ENCODE results near the gene ATRNL1.

ATRNL1 gene

DNA sequence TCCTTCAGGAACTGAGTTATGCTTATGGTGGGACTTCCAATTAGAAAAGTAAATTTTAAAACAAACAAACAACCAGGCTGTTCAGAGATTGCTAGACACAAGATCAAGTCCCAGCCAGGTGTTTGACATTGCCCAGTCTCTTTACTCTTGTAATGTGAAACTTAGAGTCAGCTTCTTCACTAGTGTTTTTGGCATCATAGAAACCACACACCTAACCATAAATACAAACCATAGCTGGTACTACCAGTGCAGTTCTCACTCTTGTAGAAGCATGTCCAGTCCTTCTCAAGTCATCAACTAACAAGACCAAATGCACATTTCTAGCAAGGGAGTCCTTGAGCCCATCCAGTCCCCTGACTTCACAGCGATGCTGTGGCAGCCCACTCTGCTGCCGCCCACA, 839.9 kb downstream of the ATRNL1 start:
- TF ChIP-seq, protein P1, sequence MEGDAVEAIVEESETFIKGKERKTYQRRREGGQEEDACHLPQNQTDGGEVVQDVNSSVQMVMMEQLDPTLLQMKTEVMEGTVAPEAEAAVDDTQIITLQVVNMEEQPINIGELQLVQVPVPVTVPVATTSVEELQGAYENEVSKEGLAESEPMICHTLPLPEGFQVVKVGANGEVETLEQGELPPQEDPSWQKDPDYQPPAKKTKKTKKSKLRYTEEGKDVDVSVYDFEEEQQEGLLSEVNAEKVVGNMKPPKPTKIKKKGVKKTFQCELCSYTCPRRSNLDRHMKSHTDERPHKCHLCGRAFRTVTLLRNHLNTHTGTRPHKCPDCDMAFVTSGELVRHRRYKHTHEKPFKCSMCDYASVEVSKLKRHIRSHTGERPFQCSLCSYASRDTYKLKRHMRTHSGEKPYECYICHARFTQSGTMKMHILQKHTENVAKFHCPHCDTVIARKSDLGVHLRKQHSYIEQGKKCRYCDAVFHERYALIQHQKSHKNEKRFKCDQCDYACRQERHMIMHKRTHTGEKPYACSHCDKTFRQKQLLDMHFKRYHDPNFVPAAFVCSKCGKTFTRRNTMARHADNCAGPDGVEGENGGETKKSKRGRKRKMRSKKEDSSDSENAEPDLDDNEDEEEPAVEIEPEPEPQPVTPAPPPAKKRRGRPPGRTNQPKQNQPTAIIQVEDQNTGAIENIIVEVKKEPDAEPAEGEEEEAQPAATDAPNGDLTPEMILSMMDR (IDR thresholded peaks at IDR 0.05), result no peak

DNA sequence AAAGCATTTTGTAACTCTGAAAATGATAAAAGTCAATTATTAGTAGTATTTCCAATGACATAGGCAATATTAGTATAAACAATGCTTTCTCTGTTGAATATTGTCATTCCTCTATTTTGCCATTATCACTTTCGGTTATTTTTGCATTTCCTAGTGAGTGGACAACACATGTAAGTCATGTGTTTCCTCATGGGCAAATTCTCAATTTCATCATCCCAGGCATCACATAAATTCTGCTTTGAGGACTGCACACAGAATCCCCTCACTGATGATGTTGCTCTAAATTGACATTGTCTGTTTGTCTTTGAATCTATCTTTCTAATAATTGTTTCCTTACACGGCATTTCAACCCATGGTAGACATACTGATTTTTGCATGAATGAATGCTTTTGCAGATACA, 842.6 kb downstream of the ATRNL1 start:
- TF ChIP-seq, protein P1 (IDR thresholded peaks at IDR 0.05), result no peak

DNA sequence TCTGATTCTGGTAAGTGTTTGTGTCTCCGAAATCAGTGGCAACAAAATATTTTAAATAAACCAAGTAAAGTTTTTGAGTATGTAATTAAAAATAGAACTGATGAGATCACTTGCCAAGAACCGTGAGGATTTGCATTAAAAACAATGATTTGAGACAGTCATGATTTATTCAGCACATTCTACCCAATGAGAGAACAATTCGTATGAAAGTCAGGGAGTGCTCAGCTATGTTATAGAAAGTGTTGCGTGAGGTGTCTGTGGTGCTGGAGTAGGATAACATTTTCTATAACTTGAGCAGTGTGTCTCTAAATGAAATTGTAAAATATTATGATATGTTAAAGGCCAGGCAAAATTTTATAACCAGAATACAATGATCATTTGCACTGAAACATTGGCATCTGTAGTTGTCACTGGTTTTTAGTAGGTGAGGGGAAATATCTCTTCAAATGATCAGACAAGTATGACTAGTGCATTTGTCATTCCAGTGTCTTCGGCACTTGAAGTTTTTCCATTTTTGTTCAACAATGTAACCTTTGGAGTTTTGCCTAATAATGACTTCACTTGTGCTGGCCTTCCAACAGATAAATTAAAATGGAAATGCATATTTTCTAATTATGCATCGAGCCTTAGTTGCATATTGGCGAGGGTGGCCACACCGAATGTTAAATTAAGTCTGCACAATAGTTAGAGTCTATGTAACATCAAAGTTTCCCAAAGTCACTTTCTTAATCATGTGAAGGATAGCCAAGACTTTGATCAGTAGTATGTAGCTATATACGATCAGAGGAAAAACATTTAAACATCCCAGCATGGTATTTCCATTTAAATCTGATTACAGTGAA, 844.0 kb downstream of the ATRNL1 start:
- TF ChIP-seq, protein P1 (IDR thresholded peaks at IDR 0.05), result no peak

DNA sequence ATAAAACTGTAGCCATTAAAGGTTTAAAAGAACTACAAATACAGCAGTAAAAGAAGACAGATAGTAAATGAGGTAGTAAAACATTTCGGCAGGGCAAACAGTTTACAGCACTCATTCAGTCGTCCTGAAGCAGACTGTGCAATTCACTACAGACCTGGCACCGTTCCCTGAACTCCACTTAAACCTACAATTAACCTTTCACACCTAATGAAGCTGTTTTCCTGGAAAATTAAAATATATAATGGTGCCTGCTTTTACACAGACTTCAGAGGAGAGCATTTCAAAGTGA, 844.5 kb downstream of the ATRNL1 start:
- TF ChIP-seq, protein P1 (IDR thresholded peaks at IDR 0.05), result no peak

DNA sequence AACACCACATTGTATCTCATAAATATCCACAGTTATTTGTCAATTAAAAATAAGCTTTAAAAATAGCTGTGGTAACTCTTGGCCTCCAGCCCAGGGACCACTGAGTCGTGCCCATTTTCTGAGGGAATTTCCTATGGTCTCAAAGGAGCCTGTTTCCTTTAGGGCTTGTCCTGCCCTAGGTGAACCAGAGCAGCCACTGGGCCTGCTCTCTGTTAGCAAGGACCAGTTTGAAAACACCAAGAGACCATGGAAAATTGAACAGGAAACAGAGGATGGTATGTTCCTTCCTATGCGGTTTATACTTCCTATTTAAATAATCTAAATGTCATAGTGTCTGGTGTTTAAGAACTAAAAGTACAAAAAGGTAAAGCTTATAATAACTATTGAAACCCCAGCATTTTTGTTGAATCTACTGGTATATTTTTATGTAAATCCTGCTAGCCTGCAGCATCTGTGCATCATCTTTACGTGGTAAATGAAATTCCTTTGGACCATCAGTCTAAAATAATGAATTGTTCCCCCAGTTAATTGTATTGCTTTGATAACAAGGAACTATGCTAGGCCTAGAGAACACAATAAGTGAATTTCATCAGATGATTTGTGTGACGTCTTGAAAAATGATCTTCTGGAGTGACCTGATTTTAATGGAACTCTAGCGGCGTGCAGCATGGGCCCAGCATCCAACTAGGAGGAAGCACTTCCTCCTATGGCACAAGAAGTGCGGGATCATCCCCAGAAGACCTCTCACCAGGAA, 846.1 kb downstream of the ATRNL1 start:
- TF ChIP-seq, protein P1 (IDR thresholded peaks at IDR 0.05), result no peak

DNA sequence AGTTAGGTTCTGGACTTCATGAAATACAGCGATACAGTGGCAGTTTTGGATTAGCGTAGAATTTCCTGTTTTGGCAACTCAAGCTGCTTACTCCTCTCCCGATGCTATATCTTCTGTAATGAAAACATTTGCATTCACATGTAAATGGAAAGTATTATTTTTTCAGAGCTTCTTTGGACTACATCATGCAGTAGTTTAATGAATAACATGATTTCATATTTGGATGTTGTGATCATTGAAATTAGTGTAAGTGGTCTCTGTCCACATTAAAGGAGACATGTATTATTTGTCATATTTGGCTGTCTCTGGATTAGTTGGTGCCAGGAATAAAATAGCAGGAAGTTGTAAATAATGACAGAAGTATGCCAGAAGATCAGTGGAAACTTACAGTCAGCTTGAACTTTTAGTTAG, 848.2 kb downstream of the ATRNL1 start:
- TF ChIP-seq, protein P1 (IDR thresholded peaks at IDR 0.05), result no peak

DNA sequence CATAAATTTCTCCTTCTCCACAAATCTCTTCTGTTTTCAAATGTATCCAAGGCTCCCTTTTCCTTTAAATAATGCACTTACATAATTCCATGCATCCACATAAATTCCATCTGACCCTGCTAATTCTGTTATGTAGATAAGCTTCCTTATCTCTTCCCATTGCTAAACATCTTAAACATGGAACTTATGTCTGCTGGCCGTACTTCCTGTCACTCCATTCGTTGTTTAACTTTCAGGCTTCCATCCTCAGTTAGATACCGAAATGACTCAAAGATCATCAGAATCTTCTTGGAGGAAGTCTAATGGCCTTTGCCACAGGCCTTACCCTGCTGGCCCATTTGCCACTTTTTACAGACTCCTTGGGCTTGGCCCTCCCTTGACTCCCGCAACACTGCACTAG, 848.9 kb downstream of the ATRNL1 start:
- TF ChIP-seq, protein P1 (IDR thresholded peaks at IDR 0.05), result no peak

All from LNCAP (cell line).